Measurements from ENCODE around the gene DAAM1. TPM values are rescaled to one million over a fixed set of nuclear protein-coding genes. Genes with fewer than 3 reads are reported as not detected.

DAAM1 gene
- total RNA-seq, 6 donors from 2014 or later, result 34.4 to 94.4 (median 55.5) TPM

- Histone ChIP-seq H3K4me3 (peak overlapping the region; percentile 76 to 90 (median 84)), H3K27me3 (no peaks in the 10 kb centered on the region), H3K4me1 (peaks cover 14 to 35% (median 28%) of the 10 kb centered on the region in 4 donors), H3K27ac (peak overlapping the region; percentile 92 to 98 (median 96)), H3K9me3 (no peaks in the 10 kb centered on the region), H3K36me3 (no peaks in the 10 kb centered on the region)
- WGBS, 2 donors, result 0 to 1% methylated on average over 21 to 28 of the region's 51 CpGs
- DNase-seq (peak in 1 of 2 donors; percentile 92), ATAC-seq (ENCODE audit: low FRiP score in 2 of 2) (peak; percentile 50 to 64)
- TF ChIP-seq EP300 (IDR thresholded peaks at IDR 0.05) (no peak), POLR2A (IDR thresholded peaks at IDR 0.05) (no peak), POLR2AphosphoS5 (IDR thresholded peaks at IDR 0.05) (no peak), CTCF (IDR thresholded peaks at IDR 0.05) (no peak)
These were observed 771 bp downstream of the DAAM1 start for GRCh38 chr14:59189091-59189785.

- no peaks in the 10 kb centered on the region for H3K27me3 ChIP-seq
- H3K27ac ChIP-seq, result peak overlapping the region; percentile 92 to 98 (median 96)
- no peaks in the 10 kb centered on the region for H3K9me3 ChIP-seq
- peaks cover 21 to 41% (median 34%) of the 10 kb centered on the region in 4 donors for H3K4me1 ChIP-seq
- TF ChIP-seq POLR2A (IDR thresholded peaks at IDR 0.05) (no peak), POLR2AphosphoS5 (IDR thresholded peaks at IDR 0.05) (peak in 1 of 2 donors; percentile 19)
- DNase-seq (peak; percentile 61 to 93), ATAC-seq (ENCODE audit: low FRiP score in 2 of 2) (peak; percentile 48 to 80)
- peak overlapping the region; percentile 76 to 90 (median 84) for H3K4me3 ChIP-seq
- H3K36me3 ChIP-seq, result no peaks in the 10 kb centered on the region
- 2 to 3% methylated on average over 25 of the region's 25 CpGs for WGBS, 2 donors
These were observed 1.4 kb downstream of the DAAM1 start for GRCh38 chr14:59189786-59190368.

GRCh38 chr14:59190372-59190771, 1.9 kb downstream of the DAAM1 start:
- Histone ChIP-seq H3K27me3 (no peaks in the 10 kb centered on the region), H3K36me3 (no peaks in the 10 kb centered on the region), H3K27ac (peak overlapping the region; percentile 92 to 98 (median 96)), H3K9me3 (no peaks in the 10 kb centered on the region), H3K4me3 (peak overlapping the region in 3 of 4 donors; percentile 76 to 90 (median 83)), H3K4me1 (peaks cover 21 to 41% (median 34%) of the 10 kb centered on the region in 4 donors)
- DNase-seq (no peak), ATAC-seq (ENCODE audit: low FRiP score in 2 of 2) (no peak)
- 32 to 38% methylated on average over 5 to 6 of the region's 6 CpGs for WGBS, 2 donors
- TF ChIP-seq CTCF (IDR thresholded peaks at IDR 0.05) (no peak), POLR2AphosphoS5 (IDR thresholded peaks at IDR 0.05) (no peak), EP300 (IDR thresholded peaks at IDR 0.05) (no peak), POLR2A (IDR thresholded peaks at IDR 0.05) (no peak)

- H3K9me3 ChIP-seq, result no peaks in the 10 kb centered on the region
- no peak for DNase-seq
- TF ChIP-seq POLR2A (IDR thresholded peaks at IDR 0.05) (no peak), POLR2AphosphoS5 (IDR thresholded peaks at IDR 0.05) (no peak), CTCF (IDR thresholded peaks at IDR 0.05) (no peak), EP300 (IDR thresholded peaks at IDR 0.05) (no peak)
- H3K27ac ChIP-seq, result peak overlapping the region in 1 of 4 donors; percentile 3
- 55 to 80% methylated on average over 2 of the region's 2 CpGs for WGBS, 2 donors
- ATAC-seq (ENCODE audit: low FRiP score in 2 of 2), result no peak
- H3K27me3 ChIP-seq, result no peaks in the 10 kb centered on the region
- H3K4me1 ChIP-seq, result peaks cover 21 to 41% (median 34%) of the 10 kb centered on the region in 4 donors
- no peaks in the 10 kb centered on the region for H3K36me3 ChIP-seq
- H3K4me3 ChIP-seq, result no peak overlapping the region
These were observed 7.4 kb downstream of the DAAM1 start for GRCh38 chr14:59195912-59196311.

GRCh38 chr14:59197695-59198262, 9.3 kb downstream of the DAAM1 start:
- no peak for ATAC-seq (ENCODE audit: low FRiP score in 2 of 2)
- Histone ChIP-seq H3K9me3 (no peaks in the 10 kb centered on the region), H3K27me3 (no peaks in the 10 kb centered on the region), H3K4me1 (peaks cover 13 to 28% (median 24%) of the 10 kb centered on the region in 4 donors), H3K27ac (peak overlapping the region; percentile 15 to 46 (median 26)), H3K36me3 (no peaks in the 10 kb centered on the region), H3K4me3 (no peak overlapping the region)
- no peak for TF ChIP-seq EP300 (IDR thresholded peaks at IDR 0.05)
- TF ChIP-seq POLR2AphosphoS5 (IDR thresholded peaks at IDR 0.05), result no peak
- TF ChIP-seq POLR2A (IDR thresholded peaks at IDR 0.05), result no peak
- TF ChIP-seq CTCF (IDR thresholded peaks at IDR 0.05), result no peak
- DNase-seq, result no peak
- 55 to 73% methylated on average over 5 of the region's 5 CpGs for WGBS, 2 donors

All from upper lobe of left lung (tissue), 6 donors.